HG02763 (cell line): ENCODE results near the gene ROPN1B.

Experiments used
- ATAC-seq: cut with Tn5 transposase; IDR thresholded peaks from one replicate; pipeline ENCODE4 v1.9.1; 2021; ENCODE audit warnings: mild to moderate bottlenecking, moderate library complexity; ENCODE audit not compliant: unreplicated experiment

Gene ROPN1B

GRCh38 chr3:126026277-126026751 is 57.3 kb downstream of the ROPN1B start:
- ATAC-seq = no peak

DNA sequence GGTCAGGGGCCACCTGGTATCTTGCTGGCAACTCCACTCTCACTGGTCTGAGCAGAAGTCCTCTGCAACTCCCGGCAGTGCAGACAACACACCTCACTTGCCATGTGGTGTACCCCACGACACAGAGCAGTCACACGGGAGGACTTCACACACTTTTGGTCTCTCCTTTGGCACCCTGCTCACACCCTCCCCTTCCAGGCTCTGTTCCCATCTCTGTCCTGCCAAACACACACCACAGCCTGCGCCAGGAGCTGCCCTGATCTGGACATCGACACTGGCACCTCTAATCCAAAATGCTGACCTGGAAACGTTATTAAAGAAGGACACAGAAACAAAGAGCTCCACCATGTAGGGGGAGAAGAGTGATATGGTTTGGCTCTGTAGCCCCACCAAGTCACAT is 57.8 kb downstream of the ROPN1B start:
- no peak for ATAC-seq

DNA sequence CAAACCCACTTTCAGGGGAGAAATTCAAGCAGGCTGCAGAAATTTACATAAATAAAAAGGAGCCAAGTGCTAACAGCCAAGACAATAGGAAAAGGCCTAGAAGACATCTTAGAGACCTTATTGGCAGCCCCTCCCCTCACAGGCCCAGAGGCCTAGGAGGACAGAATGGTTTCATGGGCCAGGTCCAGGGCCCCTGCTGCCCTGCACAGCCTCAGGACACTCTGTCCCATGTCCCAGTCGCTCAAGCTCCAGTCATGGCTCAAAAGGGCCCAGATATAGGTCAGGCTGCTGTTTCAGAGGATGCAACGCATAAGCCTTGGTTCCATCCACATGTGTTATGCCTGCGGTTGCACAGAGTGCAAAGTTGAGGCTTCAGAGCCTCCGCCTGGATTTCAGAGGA is 59.1 kb downstream of the ROPN1B start:
- ATAC-seq = no peak

DNA sequence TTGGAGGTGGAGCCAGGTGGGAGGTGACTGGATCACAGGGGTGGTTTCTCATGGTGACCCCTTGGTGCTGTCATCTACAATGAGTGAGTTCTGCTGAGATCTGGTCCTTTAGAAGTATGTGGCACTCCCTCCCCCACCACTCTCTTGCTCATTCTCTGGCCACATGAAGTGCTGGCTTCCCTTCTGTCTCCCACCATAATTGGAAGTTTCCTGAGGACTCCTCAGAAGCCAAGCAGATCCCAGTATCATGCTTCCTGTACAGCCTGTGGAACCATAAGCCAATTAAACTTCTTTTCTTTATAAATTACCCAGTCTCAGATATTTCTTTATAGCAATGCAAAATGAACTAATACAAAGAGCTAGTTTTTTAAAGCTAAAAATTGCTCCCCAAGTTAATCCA is 60.3 kb downstream of the ROPN1B start:
- ATAC-seq = no peak

DNA sequence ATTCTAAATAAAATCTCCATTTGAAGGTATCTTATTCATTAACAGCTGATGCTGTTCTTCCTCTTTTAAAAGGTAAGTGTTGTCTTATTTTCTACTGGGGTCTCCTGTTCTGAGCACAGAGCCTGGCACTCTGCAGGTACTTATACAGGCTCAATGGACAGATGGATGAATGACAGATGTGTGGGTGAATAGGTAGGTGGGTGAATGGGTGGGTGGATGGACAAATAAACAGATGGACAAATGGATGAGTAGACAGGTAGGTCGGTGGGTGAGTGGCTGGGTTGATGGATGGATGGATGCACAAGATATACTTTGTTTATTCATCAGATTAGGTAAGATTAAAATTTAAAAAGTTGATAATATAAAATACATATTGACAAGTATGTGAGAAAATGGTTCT is 61.5 kb downstream of the ROPN1B start:
- no peak for ATAC-seq

DNA sequence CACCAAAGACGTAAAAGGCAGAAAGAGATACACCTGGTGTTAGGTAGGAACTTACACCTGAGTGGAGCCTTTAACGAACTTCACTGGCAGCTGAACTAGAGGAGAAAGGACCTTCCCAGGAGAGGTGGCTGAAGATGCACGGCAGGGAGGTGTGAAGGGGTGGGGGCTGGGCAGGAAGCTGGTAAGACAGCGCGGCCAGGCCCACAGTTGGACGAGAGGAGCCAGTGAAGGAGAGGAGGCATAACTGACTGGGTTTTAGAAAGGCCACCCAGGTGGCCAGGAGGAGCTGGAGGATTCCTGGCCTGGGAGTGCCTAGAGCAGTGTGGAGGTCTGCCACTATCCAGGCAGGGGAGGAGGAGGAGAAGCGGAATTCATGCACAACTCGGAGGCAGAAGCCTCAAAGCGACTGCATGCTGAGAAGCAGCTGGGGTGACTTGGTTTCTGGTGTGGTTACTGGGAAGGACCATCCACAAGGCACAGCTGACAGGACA is 63.0 kb downstream of the ROPN1B start:
- ATAC-seq = no peak
